GM21515 (cell line): Measurements from ENCODE around the gene ACHE.

Source experiments
- ATAC-seq: cut with Tn5 transposase; IDR thresholded peaks from one replicate; pipeline ENCODE4 v1.9.1; 2021; ENCODE audit not compliant: unreplicated experiment

Gene ACHE

DNA sequence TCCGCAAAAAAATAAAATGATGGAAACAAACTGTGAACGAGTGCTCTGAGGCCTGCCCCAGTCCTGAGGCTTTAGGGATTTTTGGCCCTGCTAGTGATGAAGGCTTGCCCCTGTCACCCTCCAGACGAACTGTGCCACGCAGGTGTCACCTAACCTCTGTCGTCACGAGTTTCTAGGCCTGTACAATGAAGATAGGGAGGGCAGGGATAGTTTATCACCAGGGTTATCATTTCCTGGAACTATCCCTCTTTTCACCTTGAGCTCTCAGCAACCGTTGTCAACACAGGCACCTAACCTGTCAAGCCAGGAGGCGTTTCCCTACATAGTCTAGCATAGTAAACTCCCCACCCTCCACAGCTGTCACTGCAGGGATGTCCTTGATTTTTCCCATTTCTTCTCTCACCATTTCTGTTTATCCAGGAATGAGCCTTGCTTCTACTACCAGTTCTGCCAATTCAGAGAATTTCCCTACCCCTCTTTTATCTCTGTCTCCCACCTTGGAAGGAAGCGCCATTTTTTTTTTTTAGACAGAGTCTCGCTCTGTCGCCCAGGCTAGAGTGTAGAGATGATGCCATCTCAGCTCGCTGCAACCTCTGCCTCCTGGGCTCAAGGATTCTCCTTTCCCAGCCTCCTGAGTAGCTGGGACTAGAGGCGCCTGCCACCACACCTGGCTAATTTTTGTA lies 2.2 kb upstream of the ACHE start:
- no peak for ATAC-seq

- ATAC-seq = no peak
These were observed 1.3 kb upstream of the ACHE start for GRCh38 chr7:100896732-100897608.

- no peak for ATAC-seq
These were observed 456 bp upstream of the ACHE start for GRCh38 chr7:100895956-100896731.

- no peak for ATAC-seq
These were observed 608 bp downstream of the ACHE start for GRCh38 chr7:100894860-100895700.

DNA sequence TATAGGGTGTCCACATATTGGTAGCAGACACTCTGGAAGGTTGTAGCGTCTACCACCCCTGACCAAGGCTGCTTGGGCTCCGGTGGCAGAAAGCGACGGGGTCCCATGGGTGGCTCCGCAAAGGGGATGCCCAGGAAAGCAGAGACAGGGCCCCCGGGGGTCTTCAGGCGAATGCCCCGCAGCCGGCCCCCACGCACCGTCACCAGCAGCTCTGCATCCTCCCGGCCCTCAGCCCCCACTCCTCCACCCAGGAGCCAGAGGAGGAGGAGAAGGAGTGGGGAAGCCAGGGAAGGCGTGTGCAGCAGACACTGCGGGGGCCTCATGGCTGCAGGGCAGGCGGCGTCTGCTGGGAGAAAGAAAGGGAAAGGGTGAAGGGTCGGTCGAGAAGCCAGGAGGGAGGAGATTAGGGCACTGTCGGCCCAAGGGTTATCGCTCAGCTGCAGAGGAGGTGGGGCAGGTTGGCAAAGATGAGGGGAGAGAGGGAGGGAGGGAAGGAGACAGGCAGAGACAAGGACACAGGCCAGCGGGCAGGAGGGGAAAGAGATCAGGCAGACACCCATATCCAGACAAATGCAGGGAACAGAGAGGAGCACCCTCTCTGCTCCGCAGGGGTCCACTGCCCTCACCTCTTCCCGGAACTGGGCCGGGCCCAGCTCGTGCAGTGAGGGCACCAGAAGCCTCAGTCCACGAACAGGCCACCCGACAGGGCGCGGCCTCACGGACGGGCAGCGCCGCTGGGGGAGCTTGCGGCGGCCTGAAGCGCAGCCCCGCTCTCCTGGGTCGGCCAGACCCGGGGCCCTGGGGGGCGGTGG lies 1.6 kb downstream of the ACHE start:
- ATAC-seq = no peak

GRCh38 chr7:100893318-100893895 lies 2.3 kb downstream of the ACHE start:
- no peak for ATAC-seq

DNA sequence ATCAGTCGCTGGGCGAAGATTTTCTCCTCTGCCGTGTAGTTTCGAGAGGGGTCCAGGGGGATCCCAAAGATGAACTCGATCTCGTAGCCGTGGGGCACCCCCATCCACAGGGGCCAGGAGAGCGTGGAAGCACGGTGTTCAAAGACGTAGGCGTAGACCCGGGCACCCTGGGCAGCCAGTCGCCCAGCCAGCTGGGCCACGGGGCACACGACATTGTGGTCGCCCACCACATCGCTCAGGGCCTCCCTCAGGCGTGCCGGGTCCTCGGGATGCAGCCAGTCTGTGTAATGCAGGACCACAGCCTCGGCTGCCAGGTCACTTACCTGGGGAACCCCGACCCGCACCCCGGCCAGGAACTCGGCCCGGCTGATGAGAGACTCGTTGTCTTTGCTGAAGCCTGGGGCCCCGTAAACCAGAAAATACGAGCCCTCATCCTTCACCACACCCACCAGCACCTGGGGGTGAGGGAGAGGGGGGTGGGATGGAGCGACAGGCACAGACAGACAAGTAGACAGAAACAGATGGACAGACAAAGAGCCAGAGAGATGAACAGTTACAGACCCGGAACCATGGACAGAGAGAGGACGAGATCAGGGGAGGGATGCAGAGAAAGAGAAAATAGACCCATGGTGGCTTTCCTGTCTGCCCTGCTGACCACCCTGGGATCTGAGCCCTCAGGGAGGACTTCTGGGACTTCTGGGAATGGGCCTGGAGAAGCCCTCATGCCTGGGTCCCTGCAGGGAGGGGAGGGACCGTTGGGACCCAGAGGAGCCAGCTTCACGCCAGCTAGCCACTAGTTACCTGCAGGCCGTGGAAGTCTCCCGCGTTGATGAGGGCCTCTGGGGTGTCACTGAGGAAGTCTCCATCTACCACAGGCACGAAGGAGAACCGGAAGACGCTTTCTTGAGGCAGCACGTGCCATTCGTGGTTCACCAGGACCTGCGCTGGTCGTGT lies 3.0 kb downstream of the ACHE start:
- no peak for ATAC-seq

DNA sequence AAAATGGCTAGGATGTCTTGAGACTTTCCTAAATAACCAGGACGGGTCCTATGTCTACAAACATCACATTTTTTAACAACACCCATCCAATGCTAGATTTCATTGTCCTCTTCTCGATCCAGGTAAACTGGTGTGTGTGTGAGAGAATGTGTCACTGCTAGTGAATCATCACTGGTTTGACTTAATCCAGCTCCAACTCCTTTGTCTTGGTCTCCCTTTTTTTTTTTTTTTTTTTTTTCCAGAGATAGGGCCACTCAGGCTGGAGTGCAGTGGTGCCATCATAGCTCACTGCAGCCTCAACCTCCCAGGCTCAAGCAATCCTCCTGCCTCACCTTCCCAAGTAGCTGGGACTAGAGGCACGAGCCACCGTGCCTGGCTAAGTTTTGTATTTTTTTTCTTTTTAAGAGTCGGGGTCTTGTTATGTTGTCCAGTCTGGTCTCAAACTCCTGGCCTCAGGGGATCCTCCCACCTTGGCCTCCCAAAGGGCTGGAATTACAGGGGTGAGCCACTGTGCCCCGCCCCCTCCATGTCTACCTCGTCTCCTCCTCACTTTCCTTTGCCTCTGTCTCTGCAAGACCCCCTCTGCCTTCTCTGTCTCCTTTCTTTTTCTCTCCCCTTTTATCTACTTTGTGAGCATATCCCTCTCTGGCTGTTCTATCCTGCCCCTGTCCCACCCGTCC lies 4.0 kb downstream of the ACHE start:
- ATAC-seq = no peak

- ATAC-seq = no peak
These were observed 4.8 kb downstream of the ACHE start for GRCh38 chr7:100890653-100891567.

- peak; percentile 21 for ATAC-seq
These were observed 6.5 kb downstream of the ACHE start, which contains the start of gene UFSP1 for GRCh38 chr7:100888988-100889750. TSS of gene UFSP1 (minus strand) at chr7:100889715. CDS start at chr7:100889271, 444 bp downstream.

DNA sequence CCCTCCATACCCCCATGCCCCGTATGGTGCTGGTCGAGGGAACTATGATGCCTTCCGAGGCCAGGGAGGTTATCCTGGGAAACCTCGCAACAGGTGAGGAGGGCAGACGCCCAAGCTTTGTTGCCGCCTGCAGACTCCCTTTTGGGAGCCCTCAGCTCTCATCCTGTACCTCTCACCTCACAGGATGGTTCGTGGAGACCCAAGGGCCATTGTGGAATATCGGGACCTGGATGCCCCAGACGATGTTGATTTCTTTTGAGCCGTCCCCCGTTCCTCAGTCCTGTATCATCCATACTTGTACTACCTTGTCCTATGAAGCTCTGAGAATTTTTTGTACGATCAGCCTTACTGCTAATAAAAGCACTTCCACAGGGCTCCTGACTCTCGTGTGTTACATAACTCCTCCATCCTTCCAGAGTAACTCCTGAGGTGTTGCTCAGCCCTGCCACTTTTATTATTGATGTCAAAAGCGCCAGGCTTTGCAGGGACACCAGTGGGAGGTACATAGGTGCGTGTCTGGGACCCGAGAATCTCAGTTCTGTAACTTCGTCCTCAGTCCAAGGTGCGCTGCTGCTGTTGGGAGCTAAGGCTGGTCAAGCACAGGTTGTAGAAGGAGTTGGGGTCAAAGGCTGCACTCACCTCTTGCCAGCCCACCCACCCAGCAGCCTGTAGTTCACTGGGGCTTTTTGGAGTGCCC lies 7.2 kb downstream of the ACHE start:
- ATAC-seq = no peak

- peak; percentile 38 for ATAC-seq
These were observed 8.0 kb downstream of the ACHE start for GRCh38 chr7:100887516-100888290.

DNA sequence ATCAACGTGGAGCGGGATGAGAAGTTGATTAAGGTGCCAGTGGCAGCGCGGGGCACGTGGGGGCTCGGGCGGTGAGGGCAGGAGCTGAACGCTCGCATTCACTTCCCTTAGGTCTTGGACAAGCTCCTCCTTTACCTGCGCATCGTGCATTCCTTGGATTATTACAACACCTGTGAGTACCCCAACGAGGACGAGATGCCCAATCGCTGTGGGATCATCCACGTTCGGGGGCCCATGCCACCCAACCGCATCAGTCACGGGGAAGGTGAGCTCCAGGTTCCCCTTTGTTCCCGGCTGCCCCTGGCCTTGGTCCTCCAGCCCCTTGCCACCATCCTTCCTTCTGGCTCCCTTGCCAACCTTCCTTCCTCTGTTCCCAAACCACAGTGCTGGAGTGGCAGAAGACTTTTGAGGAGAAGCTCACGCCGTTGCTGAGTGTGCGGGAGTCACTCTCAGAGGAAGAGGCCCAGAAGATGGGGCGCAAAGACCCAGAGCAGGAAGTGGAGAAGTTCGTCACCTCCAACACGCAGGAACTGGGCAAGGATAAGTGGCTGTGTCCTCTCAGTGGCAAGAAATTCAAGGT lies 8.7 kb downstream of the ACHE start:
- no peak for ATAC-seq
